A172 (cell line): ENCODE data around the gene GUCY1A1. TPM values are rescaled to one million over a fixed set of nuclear protein-coding genes. Genes with fewer than 3 reads are reported as not detected.
A peak's percentile ranks its signal among the peaks of the same experiment; 100 is the strongest.

Experiments used
- DNase-seq: peaks from one replicate; pipeline ENCODE4 v3.0.0-alpha.2; 2015; ENCODE audit warnings: low spot score
- total RNA-seq: library from RNA; depleted of rRNA; stranded (reverse); fragments of >200 nt; shearing (Covaris generic); gene quantifications from 2 replicates; pipeline ENCODE4 v1.2.3, GENCODE V29; 2014

GUCY1A1 gene
- total RNA-seq, 1 experiment from 2014 or later = 2.9 TPM

- no peak for DNase-seq
These were observed 71.9 kb downstream of the GUCY1A1 start for GRCh38 chr4:155738548-155738947.

DNA sequence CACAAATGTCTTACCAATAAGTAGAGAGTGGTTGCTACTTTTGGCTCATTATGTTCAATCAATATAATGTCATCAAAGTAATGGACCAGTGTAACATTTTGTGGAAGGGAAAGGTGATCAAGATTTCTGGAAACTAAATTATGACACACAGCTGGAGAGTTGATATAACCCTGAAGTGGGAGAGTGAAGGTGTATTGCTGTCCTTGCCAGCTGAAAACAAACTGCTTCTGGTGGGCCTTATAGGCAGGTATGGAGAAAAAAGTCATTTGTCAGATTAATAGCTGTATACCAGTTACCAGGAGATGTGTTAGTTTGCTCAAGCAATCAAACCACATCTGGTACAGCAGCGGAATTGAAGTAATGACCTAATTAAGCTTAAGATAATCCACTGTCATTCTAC is 74.9 kb downstream of the GUCY1A1 start:
- no peak for DNase-seq

- DNase-seq = no peak
These were observed 75.8 kb downstream of the GUCY1A1 start for GRCh38 chr4:155742310-155743015.

DNA sequence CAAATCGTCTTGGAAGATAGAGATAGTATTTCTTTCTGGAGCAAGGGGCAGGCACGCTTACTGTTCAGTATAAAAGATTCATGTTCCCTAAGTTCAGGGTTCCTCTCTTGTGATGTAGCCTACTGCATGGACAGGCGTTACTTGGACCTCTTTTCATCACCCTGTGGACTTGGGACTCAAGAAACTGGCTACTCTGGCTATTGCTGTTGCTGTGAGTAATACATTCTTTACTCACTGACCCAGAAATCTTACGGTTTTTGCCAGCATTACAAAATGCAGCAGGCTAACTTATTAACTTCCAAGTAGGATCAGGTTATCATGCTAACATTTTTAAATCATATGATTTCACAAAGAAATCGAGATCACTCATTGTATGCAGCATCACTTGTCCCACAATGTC is 79.3 kb downstream of the GUCY1A1 start:
- no peak for DNase-seq

- no peak for DNase-seq
These were observed 81.4 kb downstream of the GUCY1A1 start for GRCh38 chr4:155748039-155748438.

DNA sequence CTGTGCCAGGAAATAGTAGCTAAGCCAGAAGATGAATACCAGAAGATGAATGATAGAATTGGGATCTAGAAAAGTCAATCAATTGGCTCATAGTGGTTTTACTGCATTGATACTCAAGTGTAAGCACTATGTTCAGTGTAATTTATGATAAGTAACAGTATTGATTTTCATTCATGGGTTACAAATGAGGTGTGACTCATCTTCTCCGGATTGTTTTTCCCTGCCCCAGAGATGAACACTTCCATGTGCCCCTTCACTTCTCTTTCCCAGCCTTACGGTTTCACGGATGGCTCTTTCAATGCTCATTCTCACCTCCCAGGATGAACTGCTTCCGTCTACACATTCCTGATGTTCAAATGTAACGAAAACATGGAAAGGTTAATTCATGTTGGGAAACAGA is 82.4 kb downstream of the GUCY1A1 start:
- DNase-seq = no peak

- DNase-seq = no peak
These were observed 84.9 kb downstream of the GUCY1A1 start for GRCh38 chr4:155751569-155751968.

- DNase-seq = no peak
These were observed 91.2 kb downstream of the GUCY1A1 start for GRCh38 chr4:155757745-155758265.

DNA sequence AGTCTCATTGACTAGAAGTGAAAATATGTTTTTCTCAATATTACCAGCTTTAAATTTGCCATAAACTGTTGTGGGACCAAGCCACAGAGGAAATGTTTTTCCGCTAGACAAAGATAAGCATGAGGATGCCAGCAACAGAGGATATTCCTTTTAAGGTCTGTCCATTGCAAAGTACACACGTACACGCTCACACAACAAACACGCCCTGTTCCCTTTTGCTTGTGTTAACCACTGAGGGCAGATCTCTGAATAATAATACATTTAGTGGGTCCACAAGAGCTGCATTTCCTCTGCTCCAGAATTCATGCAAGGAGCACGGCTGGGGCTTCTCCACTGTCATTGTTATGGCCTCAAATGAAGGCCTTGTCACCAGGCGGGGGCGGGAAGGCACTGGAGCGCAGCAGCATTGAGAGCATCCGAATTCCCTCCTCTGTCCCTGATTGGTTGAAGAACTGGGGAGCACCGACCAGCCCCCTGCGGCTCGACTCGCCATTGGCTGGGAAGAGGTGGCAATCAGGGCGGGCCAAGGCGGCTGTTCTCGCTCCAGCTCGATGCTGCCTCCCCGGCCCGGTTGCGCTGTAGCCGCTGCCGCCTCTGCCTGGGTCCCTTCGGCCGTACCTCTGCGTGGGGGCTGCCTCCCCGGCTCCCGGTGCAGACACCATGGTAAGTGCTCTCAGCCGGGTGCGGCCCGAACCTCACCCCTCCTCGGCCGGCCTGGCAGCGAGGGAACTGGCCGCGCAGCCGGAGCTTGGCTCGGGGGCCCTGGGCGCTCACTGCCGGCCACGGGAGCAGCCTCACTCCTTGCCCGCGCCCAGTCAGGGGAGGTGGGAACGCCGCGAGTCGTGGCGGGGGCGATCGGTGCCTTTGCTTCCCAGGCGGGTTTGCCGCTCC is 92.1 kb downstream of the GUCY1A1 start, which contains the start of gene GUCY1B1:
Gene GUCY1B1, plus strand, starts transcription at position 541 of the 891 bp plus-strand sequence. Its CDS starts 120 bp downstream, at position 661.
- DNase-seq = peak; percentile 94

DNA sequence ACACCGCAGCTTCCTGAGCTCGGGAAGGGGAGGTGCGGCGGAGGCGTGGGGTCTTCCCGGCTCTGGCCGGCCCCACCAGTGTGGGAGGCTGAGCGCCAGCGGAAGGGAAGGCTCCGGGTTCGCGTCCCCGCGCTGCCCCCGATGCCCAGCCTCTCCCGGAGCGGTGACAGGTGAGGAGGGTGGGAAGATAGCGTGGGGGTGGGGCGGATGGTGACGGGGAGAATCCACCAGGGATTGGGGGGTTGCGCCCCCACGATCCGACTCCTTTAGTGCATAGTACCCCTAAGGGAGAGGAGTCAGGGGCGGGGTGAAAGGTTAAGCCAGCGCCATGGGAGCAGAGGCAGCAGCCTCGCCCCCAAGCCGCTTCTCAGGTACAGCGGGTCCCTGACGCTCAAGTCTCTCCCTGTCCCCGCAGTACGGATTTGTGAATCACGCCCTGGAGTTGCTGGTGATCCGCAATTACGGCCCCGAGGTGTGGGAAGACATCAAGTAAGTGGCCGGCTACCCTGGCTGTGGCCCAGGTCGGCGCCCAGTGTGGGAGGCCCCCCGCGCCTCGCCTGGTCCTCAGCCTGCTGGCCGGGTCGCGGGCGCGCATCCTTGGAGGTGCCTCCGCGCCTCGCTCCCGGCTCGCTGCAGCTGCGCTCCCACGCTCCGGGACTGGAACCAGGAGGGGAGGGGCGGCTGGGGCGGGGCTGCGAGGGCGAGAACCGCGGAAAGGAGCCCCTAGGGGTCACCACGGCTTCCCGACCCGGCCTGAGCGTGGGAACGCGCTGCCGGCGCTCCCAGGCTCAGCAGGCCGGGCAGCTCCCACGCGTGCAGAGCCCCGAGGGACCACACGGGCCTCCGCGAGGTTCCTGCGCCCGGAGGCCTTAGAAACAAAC is 93.0 kb downstream of the GUCY1A1 start:
- DNase-seq = no peak

GRCh38 chr4:155761047-155761446 is 94.4 kb downstream of the GUCY1A1 start:
- no peak for DNase-seq

GRCh38 chr4:155761916-155762315 is 95.3 kb downstream of the GUCY1A1 start:
- no peak for DNase-seq

GRCh38 chr4:155762334-155762733 is 95.7 kb downstream of the GUCY1A1 start:
- DNase-seq = no peak

DNA sequence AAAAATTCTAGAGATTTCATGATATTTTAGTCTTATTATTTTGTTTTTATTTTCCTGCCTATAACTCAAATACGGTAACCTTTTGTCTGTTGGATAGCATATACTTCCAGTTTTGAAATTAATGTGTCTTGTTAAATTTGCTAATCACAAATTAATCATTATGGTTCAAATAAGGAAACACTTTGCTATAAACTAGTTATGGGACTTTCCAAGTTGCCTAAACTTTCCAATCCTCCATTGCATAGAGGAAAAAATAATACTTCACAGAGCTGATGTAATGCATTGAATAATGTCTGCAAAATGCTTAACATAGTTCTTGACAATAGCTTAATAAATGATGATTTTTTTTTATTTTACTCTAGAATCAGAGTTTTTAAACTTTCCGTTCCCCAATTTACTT is 96.9 kb downstream of the GUCY1A1 start:
- DNase-seq = no peak

DNA sequence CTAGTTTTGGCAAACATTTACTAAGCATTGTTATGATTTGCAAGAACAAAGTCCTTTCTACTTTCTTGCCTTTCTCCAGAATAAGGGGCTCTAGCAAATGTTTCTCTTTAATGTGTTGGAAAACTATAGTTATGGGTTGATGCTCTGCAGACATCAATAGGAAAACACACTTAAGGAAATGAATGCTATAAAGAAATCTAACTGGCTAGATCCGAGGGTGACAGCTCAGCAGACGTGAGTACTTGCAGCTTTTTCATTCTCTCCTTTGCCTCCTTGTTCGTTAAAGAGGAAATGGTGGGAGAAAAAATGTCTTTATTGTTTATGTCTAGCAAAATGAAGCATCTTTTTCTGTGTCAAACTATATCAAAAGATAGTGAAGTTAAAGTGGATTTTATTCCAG is 98.5 kb downstream of the GUCY1A1 start:
- DNase-seq = no peak

DNA sequence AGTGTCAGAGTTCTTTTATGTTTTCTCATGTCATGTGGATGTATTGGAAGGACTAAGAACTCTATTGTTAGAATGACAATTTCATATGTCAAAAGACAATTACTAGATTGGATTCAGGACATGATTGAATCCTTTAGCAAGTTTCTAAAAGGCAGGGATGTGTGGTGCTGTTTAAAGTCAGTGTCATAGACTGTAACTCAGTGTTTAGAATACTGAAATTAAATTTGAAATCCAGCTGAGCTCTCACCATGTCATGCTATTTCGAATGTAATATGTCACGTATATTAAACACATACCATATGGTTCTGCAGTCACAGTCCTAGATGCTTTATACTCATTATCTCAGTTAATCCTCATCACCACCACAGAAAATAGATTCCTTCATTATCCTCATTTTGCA is 100.0 kb downstream of the GUCY1A1 start:
- no peak for DNase-seq

DNA sequence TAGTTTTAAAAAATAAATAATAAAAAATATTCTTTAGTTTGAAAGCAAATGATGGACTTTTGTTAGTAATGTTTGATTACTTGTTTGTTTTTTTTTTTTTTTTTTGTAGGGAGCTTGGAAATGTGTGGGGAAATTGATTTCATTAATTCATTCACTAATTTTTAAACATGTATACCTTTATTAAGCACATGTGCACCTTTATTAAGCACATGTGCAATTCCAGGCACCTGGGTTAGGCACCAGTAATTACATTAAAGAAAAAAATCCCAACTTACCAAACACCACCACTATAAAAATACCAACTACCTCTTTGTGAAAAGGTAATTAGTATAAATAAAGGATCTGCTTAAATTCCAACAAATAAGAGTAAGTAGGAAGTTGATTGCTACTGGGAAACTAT is 101.7 kb downstream of the GUCY1A1 start:
- DNase-seq = no peak

DNA sequence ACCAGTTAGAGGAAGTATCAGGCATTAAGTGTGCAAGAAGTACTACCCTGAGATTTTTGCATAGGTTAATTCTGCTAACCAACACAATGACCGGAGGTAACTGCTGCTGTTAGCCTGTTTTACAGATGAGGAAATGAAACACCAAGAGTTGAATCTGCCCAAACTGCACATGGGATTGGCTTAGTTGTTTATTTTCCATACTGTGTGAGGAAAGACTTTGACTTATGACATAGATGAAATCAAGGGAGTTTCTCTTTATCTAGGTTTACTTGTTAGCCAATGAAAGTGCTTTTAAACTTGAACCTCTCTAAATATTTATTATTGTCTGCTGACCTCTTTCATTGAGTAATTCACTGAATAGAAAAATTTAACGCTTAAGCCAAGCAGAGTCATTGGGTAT is 102.4 kb downstream of the GUCY1A1 start:
- no peak for DNase-seq

GRCh38 chr4:155772459-155773195 is 106.0 kb downstream of the GUCY1A1 start:
- no peak for DNase-seq

- DNase-seq = no peak
These were observed 106.7 kb downstream of the GUCY1A1 start for GRCh38 chr4:155773196-155773800.

DNA sequence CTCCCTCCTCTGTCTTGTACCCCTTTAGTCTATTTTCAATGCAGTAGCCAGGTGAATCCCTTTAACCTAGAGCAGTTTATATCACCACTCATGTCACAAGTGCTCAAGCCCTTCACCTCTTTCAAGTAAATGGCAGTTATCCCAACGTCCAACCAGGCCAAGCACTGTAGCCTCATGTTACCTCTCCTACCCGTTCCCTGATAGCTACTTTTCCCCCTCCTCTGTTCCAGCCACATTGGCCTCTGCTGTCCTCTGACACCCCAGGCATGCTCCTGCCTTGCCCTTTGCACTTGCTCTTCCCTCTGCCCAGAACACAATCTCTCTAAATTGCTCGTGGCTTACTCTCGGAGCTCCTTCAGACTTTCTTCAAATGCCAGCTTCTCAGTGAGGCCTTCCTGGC is 107.4 kb downstream of the GUCY1A1 start:
- no peak for DNase-seq
